A549 (cell line): ENCODE data around the gene C10orf67. TPM values are rescaled to one million over a fixed set of nuclear protein-coding genes. Genes with fewer than 3 reads are reported as not detected.
A peak's percentile ranks its signal among the peaks of the same experiment; 100 is the strongest.

Experiments
- ATAC-seq, 2 experiments: fragments of 200-7000 bp in 1 of 2; fragments of >200 bp in 1 of 2; cut with Nextera tagmentation in 1 of 2; cut with Tn5 transposase in 1 of 2; 3 replicates each; pipeline versions ENCODE4 v1.8.0 to v1.9.1; 2018 to 2020; ENCODE audit warnings: mild to moderate bottlenecking in 1 of 2, moderate library complexity in 1 of 2
- CTCF ChIA-PET: fragments of 300-600 bp; sonication (Branson Sonifier 250); formaldehyde crosslinking; extraction: SDS; loops from one replicate; lab custom pipeline; 2021; ENCODE audit warnings: antibody characterized with exemption, inconsistent platforms; lab: Yijun Ruan, JAX
- POLR2A ChIA-PET: fragments of 350-600 bp; formaldehyde crosslinking; extraction: SDS; loops from one replicate; lab custom pipeline; 2021; ENCODE audit warnings: antibody characterized with exemption, inconsistent platforms; lab: Yijun Ruan, JAX
- DNase-seq, 2 experiments: peaks; one replicate each; pipeline versions ENCODE4 v3.0.0 to v3.0.0-alpha.2; 2011 to 2016; ENCODE audit warnings: low read depth in 1 of 2, low spot score in 1 of 2
- FAIRE-seq: peaks from 2 replicates; lab custom pipeline; 2011; peaks lifted over from hg19 to GRCh38; lab: Jason Lieb, UNC
- H3K27ac ChIP-seq, 2 experiments: fragments of >200 bp; sonication (Bioruptor Twin); formaldehyde crosslinking; 3 replicates each; pipeline ENCODE4 v1.5.1; 2016 to 2017
- H3K4me1 ChIP-seq: fragments of >200 bp; sonication (Bioruptor Twin); formaldehyde crosslinking; 3 replicates; pipeline ENCODE4 v1.6.1; 2016
- H3K4me2 ChIP-seq: fragments of >200 bp; sonication (Bioruptor Twin); formaldehyde crosslinking; 3 replicates; pipeline ENCODE4 v1.6.1; 2016
- H3K4me3 ChIP-seq: fragments of >200 bp; sonication (Bioruptor Twin); formaldehyde crosslinking; 3 replicates; pipeline ENCODE4 v1.5.1; 2016
- H3K9me3 ChIP-seq: fragments of >200 bp; sonication (Bioruptor Twin); formaldehyde crosslinking; 3 replicates; pipeline ENCODE4 v1.6.1; 2016
- ATOH8 ChIP-seq: fragments of 250-450 bp; sonication (Bioruptor Pico); IDR thresholded peaks from 2 replicates; pipeline ENCODE4 v1.5.0; 2020; ENCODE audit warnings: low read depth, mild to moderate bottlenecking, moderate library complexity
- CHD2 ChIP-seq: fragments of 150-350 bp; IDR thresholded peaks from 2 replicates; pipeline ENCODE4 v1.6.1; 2014; ENCODE audit warnings: low read length; ENCODE audit not compliant: partially characterized antibody
- CTCF ChIP-seq: fragments of >200 bp; sonication (Bioruptor Twin); formaldehyde crosslinking; IDR thresholded peaks from 3 replicates; pipeline ENCODE4 v1.5.1; 2016
- EHF ChIP-seq: fragments of 250-450 bp; sonication (Bioruptor Pico); IDR thresholded peaks from 2 replicates; pipeline ENCODE4 v1.5.0; 2020; ENCODE audit warnings: mild to moderate bottlenecking
- EP300 ChIP-seq, 2 experiments: fragments of >200 bp; sonication (Bioruptor Twin); formaldehyde crosslinking; IDR thresholded peaks; 2 replicates in 1 of 2; 3 replicates in 1 of 2; pipeline ENCODE4 v1.6.1; 2016 to 2017
- HEYL ChIP-seq: fragments of 250-450 bp; sonication (Bioruptor Pico); IDR thresholded peaks from 2 replicates; pipeline ENCODE4 v1.8.0; 2021; ENCODE audit warnings: mild to moderate bottlenecking, moderate library complexity
- JUNB ChIP-seq: fragments of >200 bp; sonication (Bioruptor Twin); formaldehyde crosslinking; IDR thresholded peaks from 2 replicates; pipeline ENCODE4 v1.6.1; 2016
- KDM5A ChIP-seq: fragments of 200-600 bp; sonication (generic); IDR thresholded peaks from 2 replicates; pipeline ENCODE4 v1.6.1; 2016; ENCODE audit warnings: antibody characterized with exemption, mild to moderate bottlenecking
- MAX ChIP-seq: IDR thresholded peaks from 2 replicates; pipeline ENCODE4 v1.6.1; 2012
- MAZ ChIP-seq: fragments of 150-350 bp; IDR thresholded peaks from 2 replicates; pipeline ENCODE4 v1.6.1; 2014; ENCODE audit warnings: antibody characterized with exemption, low read depth, low read length, borderline replicate concordance
- NFE2L2 ChIP-seq: fragments of 150-350 bp; conservative IDR thresholded peaks from 2 replicates; pipeline ENCODE4 v1.6.1; 2014; ENCODE audit warnings: low read length
- PHF8 ChIP-seq: fragments of 200-600 bp; sonication (generic); IDR thresholded peaks from 2 replicates; pipeline ENCODE4 v1.6.1; 2016; ENCODE audit warnings: low read depth, mild to moderate bottlenecking, antibody characterized with exemption, moderate library complexity, borderline replicate concordance
- RAD21 ChIP-seq, 2 experiments: fragments of >200 bp in 1 of 2; sonication (Bioruptor Twin) in 1 of 2; formaldehyde crosslinking in 1 of 2; IDR thresholded peaks in 1 of 2; conservative IDR thresholded peaks in 1 of 2; 2 replicates in 1 of 2; 3 replicates in 1 of 2; pipeline ENCODE4 v1.6.1; 2012 to 2018; ENCODE audit warnings: inconsistent platforms in 1 of 2
- RARB ChIP-seq: fragments of 250-450 bp; sonication (Bioruptor Pico); IDR thresholded peaks from 2 replicates; pipeline ENCODE4 v1.8.0; 2021; ENCODE audit warnings: mild to moderate bottlenecking, moderate library complexity
- SREBF2 ChIP-seq: fragments of 450-650 bp; IDR thresholded peaks from 2 replicates; pipeline ENCODE4 v1.6.1; 2014; ENCODE audit warnings: mild to moderate bottlenecking, moderate library complexity
- TFCP2L1 ChIP-seq: fragments of 250-450 bp; sonication (Bioruptor Pico); IDR thresholded peaks from 2 replicates; pipeline ENCODE4 v1.5.0; 2021; ENCODE audit warnings: mild to moderate bottlenecking
- ZFP36 ChIP-seq: fragments of 450-650 bp; IDR thresholded peaks from 2 replicates; pipeline ENCODE4 v1.6.1; 2014; ENCODE audit warnings: borderline replicate concordance; ENCODE audit not compliant: partially characterized antibody
- WGBS: methylation state at CpG from one replicate; pipeline ENCODE4 v1.1.6; 2017; ENCODE audit errors: missing lambda C conversion rate; 5-methylcytosine and 5-hydroxymethylcytosine counted together
- polyA plus RNA-seq, 4 experiments: library from polyadenylated mRNA; depleted of rRNA in 3 of 4; stranded (reverse); fragments of >200 nt; fragmentation: RNase III in 1 of 4; extraction: RNeasy Plus Mini Kit Qiagen cat#74134 plus additional on column Dnase treatment in 1 of 4; gene quantifications; 2 replicates in 3 of 4; 3 replicates in 1 of 4; pipeline ENCODE4 v1.2.3, GENCODE V29; 2011 to 2017

C10orf67 gene
- polyA plus RNA-seq, 2 of the 4 experiments (the other 2 are of a cell fraction): 0.06 to 0.09 TPM

GRCh38 chr10:23193435-23194074 is 151.0 kb downstream of the C10orf67 start:
- Histone ChIP-seq H3K4me2 (no peak overlapping the region), H3K9me3 (no peaks in the 10 kb centered on the region), H3K4me3 (no peak overlapping the region), H3K27ac (no peak overlapping the region), H3K4me1 (no peaks in the 10 kb centered on the region)
- ATAC-seq (no peak), FAIRE-seq (no peak), DNase-seq (no peak)
- POLR2A ChIA-PET: no interaction called here
- 53% methylated on average over 19 of the region's 19 CpGs for WGBS
- TF ChIP-seq PHF8 (no peak), MAX (no peak), ATOH8 (CRISPR knock-in tag) (no peak), CTCF (no peak), CHD2 (no peak), KDM5A (no peak), RARB (CRISPR knock-in tag) (no peak), EP300 (IDR thresholded peaks at IDR 0.05) (no peak), ZFP36 (no peak), NFE2L2 (no peak), JUNB (no peak), RAD21 (conservative IDR thresholded peaks at IDR 0.05 in 1 of 2, IDR thresholded peaks at IDR 0.05 in 1 of 2) (no peak), TFCP2L1 (CRISPR knock-in tag) (no peak), EHF (CRISPR knock-in tag) (no peak), HEYL (CRISPR knock-in tag) (no peak)
- CTCF ChIA-PET: interaction anchor here (0.7 kb wide), 1 partner anchor 35 kb away, joined by 3 read pairs; no protein-coding TSS in a partner anchor

GRCh38 chr10:23192712-23193434 is 151.7 kb downstream of the C10orf67 start:
- no peak for TF ChIP-seq SREBF2
- TF ChIP-seq MAZ: no peak
- TF ChIP-seq, all 56 proteins: peak for 0
- no peak overlapping the region for H3K27ac ChIP-seq
- ChIA-PET CTCF (interaction anchor here (0.6 to 0.7 kb wide), 2 partner anchors 29 to 35 kb away, joined by 3 read pairs; no protein-coding TSS in a partner anchor), POLR2A (no interaction called here)
- no peak for FAIRE-seq
- H3K9me3 ChIP-seq: no peaks in the 10 kb centered on the region
- H3K4me1 ChIP-seq: no peaks in the 10 kb centered on the region
- no peak for DNase-seq
- peak overlapping the region; percentile 34; the same call in 2 of the 3 replicates for H3K4me2 ChIP-seq
- no peak for ATAC-seq
- H3K4me3 ChIP-seq: no peak overlapping the region
- WGBS: 45% methylated on average over 24 of the region's 100 CpGs
